HG02623 (cell line): ENCODE data around the gene SIGLEC14.
"Not testable (repeated sequence)": the region's sequence is repeated elsewhere in the genome, so short reads cannot be mapped to it uniquely, and the experiment has no call there.

Source experiments
- ATAC-seq: cut with Tn5 transposase; IDR thresholded peaks from one replicate; pipeline ENCODE4 v1.9.1; 2021; ENCODE audit warnings: moderate library complexity; ENCODE audit not compliant: unreplicated experiment

The SIGLEC14 gene

DNA sequence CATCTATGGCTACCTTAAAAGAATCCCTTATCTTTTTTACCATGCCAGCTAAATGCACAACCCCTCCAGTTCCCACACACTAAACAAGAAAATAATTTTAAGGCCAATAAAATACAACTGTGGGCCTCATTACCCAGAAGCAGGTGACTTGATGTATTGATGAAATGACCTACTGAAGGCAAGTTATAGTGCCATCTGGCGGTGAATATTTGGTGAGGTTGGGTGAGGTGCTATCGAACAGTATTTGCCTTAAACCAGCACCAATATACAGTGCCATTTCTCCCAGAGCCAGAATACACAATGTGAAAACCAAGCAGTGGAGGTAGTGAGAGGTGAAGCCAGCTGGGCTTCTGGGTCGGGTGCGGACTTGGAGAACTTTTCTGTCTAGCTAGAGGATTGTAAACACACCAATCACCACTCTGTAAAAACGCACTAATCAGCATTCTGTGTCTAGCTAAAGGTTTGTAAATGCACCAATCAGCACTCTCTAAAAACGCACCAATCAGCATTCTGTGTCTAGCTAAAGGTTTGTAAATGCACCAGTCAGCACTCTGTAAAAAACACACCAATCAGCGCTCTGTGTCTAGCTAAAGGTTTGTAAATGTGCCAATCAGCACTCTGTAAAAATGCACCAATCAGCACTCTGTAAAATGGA lies 29.4 kb upstream of the SIGLEC14 start:
- not testable (repeated sequence) for ATAC-seq

DNA sequence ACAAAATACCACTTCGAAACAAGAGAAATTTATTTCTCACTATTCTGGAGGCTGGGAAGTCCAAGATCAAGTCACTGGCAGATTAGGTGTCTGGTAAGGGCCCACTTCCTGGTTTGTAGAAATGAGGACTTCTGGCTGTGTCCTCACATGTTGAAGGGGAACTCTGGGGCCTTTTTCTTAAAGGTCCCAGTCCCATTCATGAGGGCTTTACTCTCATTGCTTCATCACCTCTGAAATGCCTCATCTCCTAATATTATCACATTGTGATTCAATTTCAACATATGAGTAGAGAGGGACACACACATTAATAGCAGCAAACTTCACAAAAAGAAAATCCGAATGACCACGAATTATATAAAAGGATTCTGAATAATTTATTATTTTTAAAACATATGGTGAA lies 21.6 kb upstream of the SIGLEC14 start:
- no peak for ATAC-seq

DNA sequence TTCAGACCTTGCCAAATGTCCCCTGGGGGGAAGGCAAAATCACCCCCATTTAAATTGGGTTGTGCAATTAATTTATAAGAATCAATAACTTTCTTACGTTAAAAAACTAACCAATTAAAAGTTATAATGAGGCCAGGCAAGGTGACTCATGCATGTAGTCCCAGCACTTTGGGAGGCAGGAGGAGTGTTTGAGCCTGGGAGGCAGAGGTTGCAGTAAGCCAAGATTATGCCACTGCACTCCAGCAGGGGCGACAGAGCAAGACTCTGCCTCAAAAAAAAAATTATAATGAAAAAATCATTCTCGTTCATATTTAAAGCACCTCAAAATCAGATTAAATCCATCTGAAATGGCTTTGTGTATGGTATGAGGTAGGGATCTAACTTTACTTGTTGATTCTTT lies 18.4 kb upstream of the SIGLEC14 start:
- no peak for ATAC-seq

- no peak for ATAC-seq
These were observed 17.5 kb upstream of the SIGLEC14 start for GRCh38 chr19:51664131-51664530.

- no peak for ATAC-seq
These were observed 17.0 kb upstream of the SIGLEC14 start for GRCh38 chr19:51663650-51664049.

DNA sequence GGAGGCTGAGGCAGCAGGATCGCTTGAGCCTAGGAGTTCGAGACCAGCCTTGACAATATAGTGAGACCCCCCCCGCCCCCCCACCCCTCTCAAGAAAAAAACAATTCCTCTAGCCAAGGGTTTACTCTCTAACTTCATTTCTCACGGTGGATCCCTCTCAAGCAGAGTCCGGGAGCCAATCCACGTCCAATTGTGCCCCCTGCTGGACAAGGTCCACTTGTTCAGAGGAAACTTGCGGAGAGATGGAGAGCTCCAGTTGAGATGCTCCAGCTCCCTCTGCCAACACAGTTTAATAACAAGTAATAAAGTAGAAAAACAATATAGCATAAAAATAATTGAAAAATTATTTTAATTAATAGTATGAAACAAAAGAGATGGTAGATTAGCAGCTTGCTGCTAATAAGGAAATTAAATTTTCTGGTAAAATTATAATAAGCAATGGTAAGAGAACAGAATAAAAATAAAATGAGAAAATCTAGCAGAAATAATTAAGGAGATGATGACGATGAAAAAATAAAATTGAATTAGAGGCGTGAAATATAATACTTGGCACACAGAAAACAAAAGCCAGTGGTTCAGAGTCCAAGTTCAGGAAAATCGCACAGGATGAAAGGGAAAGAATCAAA lies 14.5 kb upstream of the SIGLEC14 start:
- ATAC-seq, result no peak

DNA sequence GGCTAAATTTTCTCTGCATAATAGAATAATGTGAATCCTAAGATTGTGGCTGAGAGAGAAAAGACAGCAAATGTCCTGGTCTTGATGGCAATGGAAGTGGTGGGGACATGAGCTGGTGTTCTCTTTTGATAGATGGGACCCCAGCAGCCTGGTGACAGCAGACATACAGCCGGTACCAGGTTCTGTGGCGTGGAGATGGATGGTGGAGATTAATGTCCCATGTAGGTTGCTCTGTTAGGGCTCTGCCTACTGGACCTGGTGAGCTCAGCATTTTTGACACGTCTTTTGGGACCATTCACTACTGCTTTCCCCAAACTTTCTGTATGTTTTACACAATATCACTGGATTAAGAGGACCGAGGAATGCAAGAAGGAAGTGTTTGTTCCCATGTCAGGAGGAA lies 8.2 kb upstream of the SIGLEC14 start:
- ATAC-seq, result no peak

GRCh38 chr19:51653162-51653561 lies 6.5 kb upstream of the SIGLEC14 start:
- no peak for ATAC-seq

GRCh38 chr19:51652266-51652665 lies 5.6 kb upstream of the SIGLEC14 start:
- ATAC-seq, result no peak

DNA sequence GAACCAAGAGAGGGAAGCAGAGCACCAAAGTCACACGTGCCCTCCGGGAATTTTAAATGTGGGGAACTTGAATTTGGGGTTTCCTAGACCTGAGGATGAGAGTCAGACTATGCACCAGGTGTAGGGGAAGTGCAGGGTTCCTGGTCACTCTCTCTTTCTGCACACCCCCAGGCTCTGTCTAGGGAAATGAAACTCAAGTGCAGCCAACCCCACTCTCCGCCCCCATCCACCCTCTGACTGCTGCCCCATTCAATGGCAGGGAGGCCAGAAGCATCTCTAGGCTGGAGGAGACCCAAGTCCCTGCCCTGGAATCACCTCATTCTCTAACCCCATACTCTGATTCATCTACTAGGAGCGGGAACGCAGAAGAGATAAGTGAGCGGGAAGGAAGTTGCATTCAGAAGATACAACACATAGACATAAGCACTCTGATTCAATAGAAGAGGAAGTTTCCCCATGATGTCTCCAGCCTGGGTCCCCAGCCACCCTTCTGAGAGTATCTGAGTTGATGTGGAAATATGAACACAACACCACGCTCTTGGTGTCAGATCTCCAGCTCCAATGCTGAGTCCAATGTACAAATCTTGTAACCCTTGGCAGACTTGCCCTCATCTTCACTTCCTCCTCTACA lies 4.7 kb upstream of the SIGLEC14 start:
- ATAC-seq, result no peak

- ATAC-seq, result no peak
These were observed 693 bp upstream of the SIGLEC14 start for GRCh38 chr19:51647318-51647717.

- ATAC-seq, result no peak
These were observed 1.9 kb downstream of the SIGLEC14 start for GRCh38 chr19:51644636-51645271.

GRCh38 chr19:51641648-51642047 lies 5.0 kb downstream of the SIGLEC14 start:
- ATAC-seq, result no peak

DNA sequence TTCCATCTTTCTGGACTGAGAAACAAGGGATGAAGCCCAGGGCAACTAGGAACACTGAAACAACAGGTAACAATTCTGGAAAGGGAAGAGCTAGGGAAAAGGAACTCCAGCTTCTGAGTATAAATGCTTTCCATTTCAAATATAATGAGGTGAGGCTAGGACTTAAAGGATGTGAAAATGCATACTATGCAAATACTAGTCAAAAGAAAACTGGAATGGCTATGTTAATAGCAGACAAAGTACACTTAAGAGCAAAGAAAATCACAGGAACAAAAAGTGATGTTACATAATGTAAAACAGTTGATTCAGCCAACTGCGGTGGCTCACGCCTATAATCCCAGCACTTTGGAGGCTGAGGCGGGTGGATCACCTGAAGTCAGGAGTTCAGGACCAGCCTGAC lies 6.2 kb downstream of the SIGLEC14 start:
- no peak for ATAC-seq

DNA sequence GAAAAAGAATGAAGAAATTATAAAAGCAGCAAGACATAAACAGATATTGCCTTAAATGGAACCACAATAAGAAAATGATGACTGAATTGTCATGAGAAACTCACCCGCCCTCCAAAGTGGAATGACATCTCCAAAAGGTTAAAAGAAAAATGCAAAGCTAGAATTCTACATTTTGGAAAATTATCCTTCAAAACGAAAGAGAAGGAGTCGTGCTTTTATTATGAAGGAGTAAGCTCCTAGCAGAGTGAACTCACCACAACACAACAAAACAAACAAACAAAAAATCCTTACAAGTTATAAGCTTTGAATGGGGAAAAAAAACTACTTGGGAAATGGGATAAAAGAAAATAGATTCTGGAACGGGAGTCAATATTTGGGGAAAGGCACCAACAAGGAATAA lies 6.7 kb downstream of the SIGLEC14 start:
- no peak for ATAC-seq

GRCh38 chr19:51637362-51637978 lies 9.2 kb downstream of the SIGLEC14 start:
- ATAC-seq, result no peak

- no peak for ATAC-seq
These were observed 14.5 kb downstream of the SIGLEC14 start for GRCh38 chr19:51632126-51632525.

GRCh38 chr19:51630315-51630714 lies 16.3 kb downstream of the SIGLEC14 start, which contains the start of gene SIGLEC5:
SIGLEC5 (minus strand) TSS chr19:51630401; CDS start chr19:51630335, 66 bp downstream.
- not testable (repeated sequence) for ATAC-seq

GRCh38 chr19:51628153-51628939 lies 18.3 kb downstream of the SIGLEC14 start:
- ATAC-seq, result no peak

DNA sequence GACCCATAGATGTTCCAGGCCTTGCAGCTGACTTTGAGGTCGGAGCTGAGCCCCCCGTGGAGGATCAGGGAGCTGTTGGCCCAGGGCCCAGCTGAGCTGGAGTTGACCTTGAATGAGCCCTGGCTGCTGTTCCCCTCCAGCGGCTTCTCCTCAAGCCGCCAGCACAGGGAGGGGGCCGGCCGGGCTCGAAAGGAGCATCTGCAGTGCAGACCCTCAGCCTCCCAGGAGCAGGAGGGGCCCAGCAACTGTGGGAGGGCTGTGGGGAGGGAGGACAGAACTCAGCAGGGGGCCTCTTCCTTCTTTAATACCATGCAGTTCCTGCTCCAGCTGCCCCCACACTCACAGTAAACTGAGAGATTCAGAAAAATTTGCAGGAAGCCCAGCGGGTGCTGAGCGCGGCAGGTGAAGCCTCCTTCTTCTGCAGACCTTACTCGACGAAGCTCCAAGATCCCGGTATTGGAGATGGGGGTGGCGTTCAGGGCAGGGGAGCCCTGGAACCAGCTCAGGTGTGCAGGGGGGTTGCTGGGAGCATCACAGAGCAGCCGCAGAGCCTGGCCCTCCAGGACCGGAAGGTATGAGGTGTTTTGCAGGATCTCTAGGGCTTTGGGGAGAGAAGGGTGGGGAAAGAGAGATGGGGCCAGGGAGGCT lies 19.0 kb downstream of the SIGLEC14 start:
- no peak for ATAC-seq
